T-helper 2 cell (primary cell): Measurements from ENCODE around the gene KHNYN.

Experiments used
- DNase-seq, 5 experiments: peaks; one replicate each; pipeline versions ENCODE4 v3.0.0 to v3.0.0-alpha.2; 2012 to 2022

KHNYN gene

GRCh38 chr14:24401810-24402702, 27.7 kb upstream of the KHNYN start:
- DNase-seq: no peak

DNA sequence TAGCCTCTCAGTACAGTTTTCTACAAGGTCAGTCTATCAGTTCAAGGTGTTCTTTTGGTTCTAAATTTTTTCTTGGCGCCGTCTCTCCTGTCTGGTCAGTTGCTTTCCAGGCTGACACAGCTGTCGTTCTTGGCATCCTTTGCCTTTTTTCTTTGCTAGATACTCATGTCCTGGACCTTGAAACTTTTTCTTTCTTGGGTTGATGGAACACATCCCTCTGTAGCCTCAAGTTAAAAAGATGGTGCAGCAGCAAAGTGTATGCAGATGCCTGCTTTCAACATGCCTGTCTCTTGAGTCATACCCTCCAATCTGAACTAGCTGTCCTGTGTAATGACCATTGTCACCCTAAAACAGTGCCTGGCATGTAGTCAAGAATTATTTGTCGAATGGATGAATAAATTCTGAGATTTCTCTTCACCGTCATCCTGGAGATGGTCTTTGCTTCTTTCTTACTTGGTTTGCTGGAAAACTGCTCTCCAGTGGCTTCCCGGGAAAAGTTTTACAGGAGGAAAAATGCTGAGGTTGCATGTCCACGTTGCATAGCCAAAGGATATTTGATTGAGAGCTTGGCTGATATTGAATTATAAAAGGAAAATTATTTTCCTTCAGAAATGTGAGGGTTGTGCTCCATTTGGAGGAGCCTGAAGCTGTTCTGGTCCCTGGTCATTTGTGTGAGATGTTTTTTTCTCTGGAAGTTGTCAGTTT, 26.3 kb upstream of the KHNYN start:
- DNase-seq: no peak

- DNase-seq: no peak
Observed at GRCh38 chr14:24404814-24405213, 24.9 kb upstream of the KHNYN start.

- no peak for DNase-seq
Observed at GRCh38 chr14:24406416-24406815, 23.3 kb upstream of the KHNYN start.

GRCh38 chr14:24407608-24408325, 22.0 kb upstream of the KHNYN start:
- no peak for DNase-seq

DNA sequence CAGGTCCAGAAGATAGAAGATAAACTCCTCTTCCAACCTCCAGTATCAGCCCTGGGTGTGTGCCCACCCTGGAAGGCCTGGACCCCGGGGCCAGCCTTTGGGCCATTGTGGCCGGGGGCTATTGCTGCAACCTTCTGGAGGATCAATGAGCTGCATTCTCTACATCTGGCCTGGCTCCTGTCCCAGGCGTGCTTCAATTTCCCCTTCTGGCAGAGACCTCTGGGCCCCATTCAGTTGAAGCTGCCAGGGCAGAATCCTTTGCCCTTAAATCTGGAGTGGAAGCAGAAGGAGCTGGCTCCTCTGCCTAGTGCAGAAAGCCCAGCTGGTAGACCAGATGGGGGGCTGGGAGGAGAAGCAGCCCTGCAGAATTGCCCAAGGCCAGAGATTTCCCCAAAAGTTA, 21.0 kb upstream of the KHNYN start:
- DNase-seq: no peak

- no peak for DNase-seq
Observed at GRCh38 chr14:24409192-24409591, 20.6 kb upstream of the KHNYN start.

GRCh38 chr14:24409956-24410355, 19.8 kb upstream of the KHNYN start:
- DNase-seq: no peak

- DNase-seq: peak in 1 of 5 experiments; percentile 46
Observed at GRCh38 chr14:24411443-24412389, 18.0 kb upstream of the KHNYN start.

- DNase-seq: no peak
Observed at GRCh38 chr14:24414077-24414476, 15.7 kb upstream of the KHNYN start.

- no peak for DNase-seq
Observed at GRCh38 chr14:24414732-24415420, 14.9 kb upstream of the KHNYN start.

DNA sequence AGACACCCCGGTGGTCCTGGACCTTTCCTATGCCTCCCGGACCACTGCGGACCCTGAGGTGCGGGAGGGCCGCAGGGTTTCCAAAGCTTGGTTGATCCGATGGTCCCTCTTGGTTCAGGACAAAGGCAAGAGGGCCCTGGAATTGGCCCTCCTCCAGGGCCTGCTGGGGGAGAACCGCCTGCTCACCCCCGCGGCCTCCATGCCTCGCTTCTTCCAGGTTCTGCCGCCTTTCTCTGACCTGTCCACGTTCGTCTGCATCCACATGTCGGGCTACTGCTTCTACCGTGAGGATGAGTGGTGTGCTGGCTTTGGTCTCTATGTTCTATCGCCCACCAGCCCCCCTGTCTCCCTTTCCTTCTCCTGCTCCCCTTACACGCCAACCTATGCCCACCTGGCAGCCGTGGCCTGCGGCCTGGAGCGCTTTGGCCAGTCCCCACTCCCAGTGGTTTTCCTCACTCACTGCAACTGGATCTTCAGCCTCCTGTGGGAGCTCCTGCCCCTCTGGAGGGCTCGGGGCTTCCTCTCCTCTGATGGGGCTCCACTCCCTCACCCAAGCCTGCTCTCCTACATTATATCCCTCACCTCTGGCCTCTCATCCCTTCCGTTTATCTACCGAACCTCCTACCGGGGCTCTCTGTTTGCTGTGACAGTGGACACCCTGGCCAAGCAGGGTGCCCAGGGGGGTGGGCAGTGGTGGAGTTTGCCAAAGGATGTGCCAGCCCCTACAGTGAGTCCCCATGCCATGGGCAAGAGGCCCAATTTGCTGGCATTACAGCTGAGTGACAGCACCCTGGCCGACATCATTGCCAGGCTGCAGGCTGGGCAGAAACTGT, 14.1 kb upstream of the KHNYN start:
- DNase-seq: no peak

DNA sequence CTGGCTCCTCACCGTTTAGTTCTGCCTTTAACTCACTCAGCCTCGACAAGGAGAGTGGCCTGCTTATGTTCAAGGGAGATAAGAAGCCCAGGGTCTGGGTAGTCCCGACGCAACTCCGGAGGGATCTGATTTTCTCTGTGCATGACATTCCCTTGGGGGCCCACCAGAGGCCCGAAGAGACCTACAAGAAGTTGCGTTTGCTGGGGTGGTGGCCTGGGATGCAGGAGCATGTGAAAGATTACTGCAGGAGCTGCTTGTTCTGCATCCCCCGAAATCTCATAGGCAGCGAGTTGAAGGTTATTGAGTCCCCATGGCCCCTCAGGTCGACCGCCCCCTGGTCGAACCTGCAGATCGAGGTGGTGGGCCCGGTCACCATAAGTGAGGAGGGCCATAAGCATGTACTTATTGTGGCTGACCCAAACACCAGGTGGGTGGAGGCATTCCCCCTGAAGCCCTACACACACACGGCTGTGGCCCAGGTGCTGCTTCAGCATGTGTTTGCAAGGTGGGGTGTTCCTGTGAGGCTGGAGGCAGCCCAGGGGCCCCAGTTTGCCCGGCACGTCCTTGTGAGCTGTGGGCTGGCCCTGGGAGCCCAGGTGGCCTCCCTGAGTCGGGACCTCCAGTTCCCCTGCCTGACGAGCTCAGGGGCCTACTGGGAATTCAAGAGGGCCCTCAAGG, 13.4 kb upstream of the KHNYN start:
- DNase-seq: no peak

DNA sequence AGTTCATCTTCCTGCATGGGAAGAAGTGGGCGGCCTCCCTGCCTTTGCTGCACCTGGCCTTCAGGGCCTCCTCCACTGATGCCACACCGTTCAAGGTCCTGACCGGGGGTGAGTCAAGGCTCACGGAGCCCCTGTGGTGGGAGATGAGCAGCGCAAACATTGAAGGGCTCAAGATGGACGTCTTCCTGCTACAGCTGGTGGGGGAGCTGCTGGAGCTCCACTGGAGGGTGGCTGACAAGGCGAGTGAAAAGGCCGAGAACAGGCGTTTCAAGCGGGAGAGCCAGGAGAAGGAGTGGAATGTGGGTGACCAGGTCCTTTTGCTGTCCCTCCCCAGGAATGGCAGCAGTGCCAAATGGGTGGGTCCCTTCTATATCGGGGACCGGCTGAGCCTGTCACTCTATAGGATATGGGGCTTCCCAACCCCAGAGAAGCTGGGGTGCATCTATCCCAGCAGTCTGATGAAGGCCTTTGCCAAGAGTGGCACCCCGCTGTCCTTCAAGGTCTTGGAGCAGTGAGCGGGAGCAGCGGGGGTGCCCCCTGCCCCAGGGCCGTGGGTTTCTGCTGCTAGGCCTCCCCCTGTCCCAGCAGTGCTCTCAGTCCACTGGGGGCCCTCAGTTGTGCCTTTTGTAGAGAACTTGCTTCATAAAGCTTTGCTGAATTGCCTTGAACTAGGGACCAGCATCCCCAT, 12.7 kb upstream of the KHNYN start:
- DNase-seq: no peak

DNA sequence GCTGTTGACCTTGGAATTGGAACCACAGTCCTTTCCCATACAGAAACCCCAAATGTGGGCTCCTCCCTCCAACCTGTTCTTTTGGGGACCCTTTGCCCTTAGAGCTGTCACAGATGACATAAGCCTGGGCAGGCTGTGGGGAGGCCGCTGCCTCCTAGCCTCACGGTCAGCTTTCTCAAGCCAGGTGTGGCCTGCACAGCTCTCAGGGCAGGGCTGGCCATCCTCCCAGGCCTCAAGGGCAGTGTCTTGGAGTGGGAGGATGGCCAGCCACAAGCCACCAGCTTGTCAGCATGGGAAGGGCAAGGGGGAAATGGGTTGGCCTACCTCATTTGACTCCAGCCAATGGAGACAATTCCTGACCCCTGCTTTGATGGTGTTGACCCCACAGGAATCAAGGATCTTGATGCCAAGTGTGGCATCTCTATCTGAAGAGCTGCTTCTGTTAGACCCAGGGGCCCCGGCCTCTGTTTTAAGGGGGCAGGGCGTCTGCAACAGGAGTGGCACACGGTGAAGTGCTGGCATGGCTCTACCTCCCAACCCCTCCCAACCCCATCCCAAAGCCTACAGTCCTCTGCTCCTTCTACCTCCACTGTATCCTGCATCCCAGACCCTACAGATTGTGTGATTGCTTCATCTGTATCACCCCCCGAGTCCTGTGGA, 11.8 kb upstream of the KHNYN start:
- DNase-seq: no peak

GRCh38 chr14:24418492-24418873, 11.3 kb upstream of the KHNYN start:
- DNase-seq: no peak

DNA sequence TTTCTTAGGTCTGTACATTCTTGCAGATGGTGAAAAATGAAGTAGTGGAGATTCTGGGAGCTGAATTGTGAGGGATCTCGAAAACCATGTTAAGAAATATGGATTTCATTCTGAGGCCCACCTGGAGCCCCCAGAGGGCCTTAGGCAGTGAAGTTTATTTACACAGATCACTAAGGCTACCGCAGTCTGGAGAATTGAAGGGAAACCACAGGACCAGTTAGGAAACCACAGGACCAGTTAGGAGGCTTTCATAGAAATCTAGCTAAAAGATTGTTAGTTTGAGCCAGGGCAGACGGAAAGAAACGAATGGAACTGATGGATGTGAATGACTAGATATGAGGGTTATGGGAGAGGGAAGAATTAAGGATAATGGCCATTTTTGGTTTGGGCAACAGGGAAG, 7.5 kb upstream of the KHNYN start:
- peak in 1 of 5 experiments; percentile 51 for DNase-seq

GRCh38 chr14:24422694-24423601, 6.8 kb upstream of the KHNYN start:
- DNase-seq: no peak
